ENCODE measurements around the gene KRTAP9-6.

GRCh38 chr17:41254861-41255260, 10.3 kb upstream of the KRTAP9-6 start:
- TF ChIP-seq CTCF (IDR thresholded peaks at IDR 0.05): no peak
- TF ChIP-seq POLR2A (IDR thresholded peaks at IDR 0.05): no peak

Measured in thyroid gland (tissue), 4 donors.